ENCODE measurements around the gene FOXC2. TPM values are rescaled to one million over a fixed set of nuclear protein-coding genes. Genes with fewer than 3 reads are reported as not detected.

Gene FOXC2
- total RNA-seq = 0.23 TPM

DNA sequence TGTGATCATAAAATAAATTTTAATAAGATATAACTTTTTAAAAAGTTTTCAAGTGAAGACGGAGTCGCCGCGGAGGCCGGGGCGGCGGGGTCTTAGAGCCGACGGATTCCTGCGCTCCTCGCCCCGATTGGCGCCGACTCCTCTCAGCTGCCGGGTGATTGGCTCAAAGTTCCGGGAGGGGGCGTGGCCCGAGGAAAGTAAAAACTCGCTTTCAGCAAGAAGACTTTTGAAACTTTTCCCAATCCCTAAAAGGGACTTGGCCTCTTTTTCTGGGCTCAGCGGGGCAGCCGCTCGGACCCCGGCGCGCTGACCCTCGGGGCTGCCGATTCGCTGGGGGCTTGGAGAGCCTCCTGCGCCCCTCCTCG lies at the start of gene FOXC2:
Gene FOXC2, plus strand, starts transcription at position 229 of the 365 bp plus-strand sequence. CDS start 507 bp downstream, outside the sequence.

DNA sequence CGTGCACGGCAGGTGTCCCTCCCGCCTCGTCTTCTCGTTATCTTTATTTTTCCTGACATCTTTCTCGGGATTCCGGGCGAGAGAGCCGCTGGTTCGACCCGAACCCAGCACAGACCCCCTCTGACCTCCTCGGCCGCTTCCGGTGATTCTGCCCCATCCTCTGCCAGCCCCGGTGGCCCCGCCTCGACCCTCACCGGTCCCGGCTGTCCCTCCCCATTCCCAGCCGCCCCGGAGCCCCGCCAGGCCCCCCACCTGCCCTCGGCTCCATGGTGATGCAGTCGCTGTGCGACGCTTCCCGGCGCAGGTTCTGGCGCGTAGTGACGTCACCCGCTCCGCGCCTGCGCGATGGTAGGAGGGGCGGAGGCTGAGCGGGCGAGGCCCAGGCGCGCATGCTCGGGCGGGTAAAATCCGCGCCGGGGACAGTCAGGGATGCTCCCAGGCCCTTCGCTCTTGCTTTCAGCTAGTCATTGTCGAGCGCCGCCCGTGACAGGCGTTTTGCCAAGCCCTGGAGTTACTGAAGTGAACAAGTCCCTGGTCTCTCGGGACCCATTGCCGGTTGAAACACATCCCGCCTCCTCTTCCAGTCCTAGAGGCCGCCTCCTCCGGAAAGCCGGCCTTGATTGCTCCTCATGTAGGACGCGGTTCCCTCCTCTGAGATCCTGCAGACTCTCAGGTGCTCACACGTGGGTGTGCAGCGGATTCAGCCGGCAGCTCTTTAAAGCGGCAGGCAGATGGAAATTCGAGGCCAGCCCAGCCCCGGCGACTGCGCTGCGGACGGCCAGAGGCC lies 11.5 kb upstream of the FOXC2 start, which contains the start of gene MTHFSD:
Gene MTHFSD, minus strand, starts transcription at position 319 of the 787 bp plus-strand sequence. Its CDS starts 51 bp downstream, at position 268.

DNA sequence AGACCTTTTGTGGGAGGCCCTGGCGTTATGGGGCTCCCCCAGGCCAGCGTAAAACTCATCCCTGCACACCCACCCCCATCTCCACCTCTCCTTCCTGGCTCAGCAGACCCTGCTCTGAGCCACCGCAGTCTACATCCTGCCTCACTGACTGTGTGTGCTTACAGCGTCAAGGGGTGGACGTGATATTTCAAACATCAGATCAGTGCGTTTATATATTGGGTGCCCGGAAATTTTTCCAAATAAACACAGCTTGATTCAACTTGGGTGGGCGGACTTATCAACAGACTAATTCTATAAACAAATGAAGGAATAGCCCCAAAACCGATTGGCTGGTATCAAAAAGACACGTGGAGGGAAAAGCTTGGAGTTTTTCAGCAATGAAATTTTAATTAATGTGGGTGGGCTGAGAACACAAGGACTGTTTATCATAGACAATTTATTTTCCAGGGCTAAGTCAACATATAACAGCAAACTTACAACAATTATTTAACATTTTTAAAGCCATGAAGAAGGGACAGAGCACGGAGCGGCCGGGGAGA lies 11.5 kb downstream of the FOXC2 start, which contains the start of gene FOXL1:
Gene FOXL1, plus strand, starts transcription at position 489 of the 539 bp plus-strand sequence. CDS start 175 bp downstream, outside the sequence.

Other genes with a start within 250 kb of the FOXC2 start
- gene FOXF1, start 56.3 kb upstream of the FOXC2 start, total RNA-seq = 0.92 TPM
- gene MTHFSD, start 11.6 kb upstream of the FOXC2 start, total RNA-seq = 13.6 TPM
- 1.2 TPM for gene FOXL1, start 11.7 kb downstream of the FOXC2 start, total RNA-seq